OCI-LY1 (cell line): ENCODE measurements around the gene FAM168A.

Source experiments
- H2AFZ ChIP-seq: fragments of 200-600 bp; sonication (generic), shearing (Covaris generic); 2 replicates; pipeline ENCODE4 v1.6.0; 2014; ENCODE audit warnings: antibody characterized with exemption, mild to moderate bottlenecking, low read length
- H3F3A ChIP-seq: fragments of 200-600 bp; sonication (generic), shearing (Covaris generic); 2 replicates; pipeline ENCODE4 v1.6.0; 2014; ENCODE audit warnings: mild to moderate bottlenecking, antibody characterized with exemption, low read length, moderate library complexity; ENCODE audit not compliant: insufficient read depth
- H3K27ac ChIP-seq: fragments of 200-600 bp; sonication (generic); 2 replicates; pipeline ENCODE4 v1.5.1; 2014; ENCODE audit warnings: low read length, mixed run types, mild to moderate bottlenecking, low read depth; ENCODE audit not compliant: poor library complexity, severe bottlenecking
- H3K27me3 ChIP-seq: fragments of 200-600 bp; sonication (generic); 2 replicates; pipeline ENCODE4 v1.6.0; 2014; ENCODE audit warnings: antibody characterized with exemption, mild to moderate bottlenecking, low read length, moderate library complexity; ENCODE audit not compliant: insufficient read depth
- H3K36me3 ChIP-seq: fragments of 200-600 bp; sonication (generic); 2 replicates; pipeline ENCODE4 v1.6.1; 2014; ENCODE audit warnings: mild to moderate bottlenecking, antibody characterized with exemption, low read length, moderate library complexity, mixed read lengths; ENCODE audit not compliant: insufficient read depth
- H3K4me1 ChIP-seq: fragments of 200-600 bp; sonication (generic); 2 replicates; pipeline ENCODE4 v1.5.1; 2014; ENCODE audit warnings: mild to moderate bottlenecking, low read length, moderate library complexity; ENCODE audit not compliant: insufficient read depth, severe bottlenecking
- H3K4me2 ChIP-seq: fragments of 200-600 bp; sonication (generic), shearing (Covaris generic); 2 replicates; pipeline ENCODE4 v1.6.1; 2014; ENCODE audit warnings: low read length
- H3K4me3 ChIP-seq: fragments of 200-600 bp; sonication (generic); 2 replicates; pipeline ENCODE4 v1.5.1; 2014; ENCODE audit warnings: low read length, low read depth, mild to moderate bottlenecking, mixed read lengths; ENCODE audit not compliant: poor library complexity, severe bottlenecking
- H3K79me2 ChIP-seq: fragments of 200-600 bp; shearing (Covaris generic); 2 replicates; pipeline ENCODE4 v1.6.1; 2016; ENCODE audit warnings: mixed run types, low read length, mixed read lengths; ENCODE audit not compliant: insufficient read depth
- H3K9ac ChIP-seq: fragments of 200-600 bp; sonication (generic), shearing (Covaris generic); 2 replicates; pipeline ENCODE4 v1.6.1; 2014; ENCODE audit warnings: mild to moderate bottlenecking, low read length, mixed read lengths
- H3K9me2 ChIP-seq: fragments of 200-600 bp; sonication (generic), shearing (Covaris generic); 2 replicates; pipeline ENCODE4 v1.6.1; 2014; ENCODE audit warnings: low read depth, mild to moderate bottlenecking, low read length, mixed read lengths
- H3K9me3 ChIP-seq: fragments of 200-600 bp; shearing (Covaris generic); 2 replicates; pipeline ENCODE4 v1.6.1; 2014; ENCODE audit warnings: low read length, mixed read lengths
- H4K20me1 ChIP-seq: fragments of 200-600 bp; sonication (generic), shearing (Covaris generic); 2 replicates; pipeline ENCODE4 v1.6.0; 2016; ENCODE audit warnings: mild to moderate bottlenecking, low read length; ENCODE audit not compliant: insufficient read depth
- EZH2 ChIP-seq: fragments of 200-600 bp; sonication (generic), shearing (Covaris generic); IDR thresholded peaks from 2 replicates; pipeline ENCODE4 v1.8.0; 2017; ENCODE audit warnings: borderline replicate concordance, mixed run types, mild to moderate bottlenecking, antibody characterized with exemption, low read length, moderate library complexity, mixed read lengths
- TF ChIP-seq, protein P1 (sequence below): fragments of 200-600 bp; sonication (generic), shearing (Covaris generic); IDR thresholded peaks from 2 replicates; pipeline ENCODE4 v1.5.1; 2017; ENCODE audit warnings: mild to moderate bottlenecking, antibody characterized with exemption, low read length, moderate library complexity, mixed read lengths

The FAM168A gene

DNA sequence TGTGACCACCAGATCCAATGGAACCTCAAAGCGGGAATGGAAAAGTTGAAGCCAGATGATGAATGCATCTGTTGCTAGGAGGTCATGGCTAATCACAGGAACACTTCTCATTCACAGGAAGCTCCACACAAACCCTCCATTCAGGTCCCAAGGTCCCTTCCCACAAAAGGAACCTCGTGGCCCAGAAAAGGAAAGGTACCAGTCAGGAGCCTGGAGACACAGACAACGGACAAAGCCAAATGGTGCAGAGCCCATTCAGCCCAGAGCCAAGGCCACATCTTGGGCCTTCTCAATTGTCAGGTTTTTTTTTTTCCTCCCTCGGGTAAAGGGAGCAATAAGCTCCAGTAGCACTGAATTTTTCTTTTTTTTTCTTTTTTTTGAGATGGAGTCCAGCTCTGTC, 87.0 kb downstream of the FAM168A start:
- no peaks in the 10 kb centered on the region for H3K4me1 ChIP-seq
- no peak overlapping the region for H3K9ac ChIP-seq
- no peaks in the 10 kb centered on the region for H4K20me1 ChIP-seq
- no peak overlapping the region for H3K27ac ChIP-seq
- no peak overlapping the region for H3K4me2 ChIP-seq
- no peaks in the 10 kb centered on the region for H3K9me3 ChIP-seq
- H3F3A ChIP-seq = no peaks in the 10 kb centered on the region
- H2AFZ ChIP-seq = no peak overlapping the region
- no peaks in the 10 kb centered on the region for H3K79me2 ChIP-seq
- H3K36me3 ChIP-seq = no peaks in the 10 kb centered on the region
- TF ChIP-seq EZH2 = no peak
- TF ChIP-seq, protein P1, sequence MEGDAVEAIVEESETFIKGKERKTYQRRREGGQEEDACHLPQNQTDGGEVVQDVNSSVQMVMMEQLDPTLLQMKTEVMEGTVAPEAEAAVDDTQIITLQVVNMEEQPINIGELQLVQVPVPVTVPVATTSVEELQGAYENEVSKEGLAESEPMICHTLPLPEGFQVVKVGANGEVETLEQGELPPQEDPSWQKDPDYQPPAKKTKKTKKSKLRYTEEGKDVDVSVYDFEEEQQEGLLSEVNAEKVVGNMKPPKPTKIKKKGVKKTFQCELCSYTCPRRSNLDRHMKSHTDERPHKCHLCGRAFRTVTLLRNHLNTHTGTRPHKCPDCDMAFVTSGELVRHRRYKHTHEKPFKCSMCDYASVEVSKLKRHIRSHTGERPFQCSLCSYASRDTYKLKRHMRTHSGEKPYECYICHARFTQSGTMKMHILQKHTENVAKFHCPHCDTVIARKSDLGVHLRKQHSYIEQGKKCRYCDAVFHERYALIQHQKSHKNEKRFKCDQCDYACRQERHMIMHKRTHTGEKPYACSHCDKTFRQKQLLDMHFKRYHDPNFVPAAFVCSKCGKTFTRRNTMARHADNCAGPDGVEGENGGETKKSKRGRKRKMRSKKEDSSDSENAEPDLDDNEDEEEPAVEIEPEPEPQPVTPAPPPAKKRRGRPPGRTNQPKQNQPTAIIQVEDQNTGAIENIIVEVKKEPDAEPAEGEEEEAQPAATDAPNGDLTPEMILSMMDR = no peak
- no peaks in the 10 kb centered on the region for H3K27me3 ChIP-seq
- H3K4me3 ChIP-seq = no peak overlapping the region
- H3K9me2 ChIP-seq = no peaks in the 10 kb centered on the region

DNA sequence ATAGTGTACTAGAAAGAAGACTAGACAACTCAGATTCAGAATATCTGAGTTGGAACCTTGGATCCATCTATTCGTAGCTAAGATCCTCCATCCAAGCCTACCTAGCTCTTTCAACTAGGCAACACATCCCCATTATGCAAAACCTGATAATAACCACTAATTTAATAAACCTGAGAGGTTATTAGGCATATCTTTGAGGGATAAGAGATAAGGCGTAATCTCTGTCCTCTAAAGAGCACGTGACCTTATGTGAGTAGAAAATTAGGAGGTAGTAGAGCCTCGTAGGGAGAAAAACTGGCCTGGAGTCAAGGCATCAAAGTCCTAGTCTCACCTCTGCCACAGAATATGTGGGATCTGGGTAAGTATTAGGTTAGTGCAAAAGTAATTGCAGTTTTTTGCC, 87.8 kb downstream of the FAM168A start:
- Histone ChIP-seq H3K79me2 (no peaks in the 10 kb centered on the region), H3K9me2 (no peaks in the 10 kb centered on the region), H3K36me3 (no peaks in the 10 kb centered on the region; the same call in 1 of the 2 replicates), H3K4me1 (no peaks in the 10 kb centered on the region), H3K4me2 (no peak overlapping the region), H3K9me3 (no peaks in the 10 kb centered on the region), H2AFZ (no peak overlapping the region), H3K27ac (no peak overlapping the region), H3K27me3 (no peaks in the 10 kb centered on the region), H3K9ac (no peak overlapping the region), H3F3A (no peaks in the 10 kb centered on the region), H3K4me3 (no peak overlapping the region), H4K20me1 (no peaks in the 10 kb centered on the region)
- TF ChIP-seq EZH2 = no peak
- TF ChIP-seq, protein P1 = no peak

DNA sequence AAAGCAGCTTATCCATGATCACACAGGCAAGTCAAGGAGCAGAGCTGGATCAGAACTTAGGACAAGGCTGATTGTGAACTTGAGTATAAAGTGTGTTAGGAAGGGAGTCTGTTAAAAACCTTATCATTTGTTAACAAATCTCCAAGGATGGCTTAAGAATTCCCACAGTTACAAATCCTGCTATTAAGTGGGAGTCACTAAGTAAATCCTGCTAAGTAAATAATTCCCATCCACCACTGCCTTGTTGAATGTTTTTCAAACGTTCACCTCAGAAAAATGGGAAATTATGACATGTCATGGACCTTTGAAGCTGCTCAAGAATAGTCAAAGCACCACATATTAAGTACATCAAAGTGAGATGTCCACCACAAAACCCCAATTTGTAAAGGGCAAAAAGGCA, 88.7 kb downstream of the FAM168A start:
- no peak overlapping the region for H3K4me2 ChIP-seq
- H4K20me1 ChIP-seq = no peaks in the 10 kb centered on the region
- no peaks in the 10 kb centered on the region for H3K79me2 ChIP-seq
- H3K27me3 ChIP-seq = no peaks in the 10 kb centered on the region
- TF ChIP-seq, protein P1 = no peak
- TF ChIP-seq EZH2 = no peak
- H3K36me3 ChIP-seq = no peaks in the 10 kb centered on the region; the same call in 1 of the 2 replicates
- H3K9me3 ChIP-seq = no peaks in the 10 kb centered on the region
- no peak overlapping the region for H3K9ac ChIP-seq
- no peaks in the 10 kb centered on the region for H3K4me1 ChIP-seq
- no peak overlapping the region for H3K27ac ChIP-seq
- H3K9me2 ChIP-seq = no peaks in the 10 kb centered on the region
- no peaks in the 10 kb centered on the region for H3F3A ChIP-seq
- no peak overlapping the region for H3K4me3 ChIP-seq
- H2AFZ ChIP-seq = no peak overlapping the region
